BJ (cell line): ENCODE data around the gene RFX5. TPM values are rescaled to one million over a fixed set of nuclear protein-coding genes. Genes with fewer than 3 reads are reported as not detected.

ENCODE experiments used
- CTCF ChIA-PET: fragments of 350-600 bp; formaldehyde crosslinking; extraction: SDS; loops from one replicate; lab custom pipeline; 2021; ENCODE audit warnings: antibody characterized with exemption, inconsistent platforms; lab: Yijun Ruan, JAX
- POLR2A ChIA-PET: fragments of 300-600 bp; sonication (Branson Sonifier 250); formaldehyde crosslinking; extraction: SDS; loops from one replicate; lab custom pipeline; 2021; ENCODE audit warnings: antibody characterized with exemption; lab: Charles Lee
- DNase-seq: peaks from one replicate; pipeline ENCODE4 v3.0.0-alpha.2; 2011; ENCODE audit warnings: low read depth
- H3K27me3 ChIP-seq: 2 replicates; pipeline ENCODE4 v1.6.0; 2011; ENCODE audit warnings: low read length; ENCODE audit not compliant: control insufficient read depth, insufficient read depth
- H3K36me3 ChIP-seq: 2 replicates; pipeline ENCODE4 v1.5.1; 2011; ENCODE audit warnings: low read length; ENCODE audit not compliant: control insufficient read depth, insufficient read depth
- H3K4me3 ChIP-seq: 2 replicates; pipeline ENCODE4 v1.5.1; 2011; ENCODE audit warnings: low read depth, mild to moderate bottlenecking, control low read depth, low read length
- CTCF ChIP-seq: IDR thresholded peaks from 2 replicates; pipeline ENCODE4 v1.5.1; 2011; ENCODE audit warnings: low read depth, mild to moderate bottlenecking, control low read depth, inconsistent platforms, low read length, moderate library complexity; ENCODE audit not compliant: insufficient read depth
- polyA plus RNA-seq: library from polyadenylated mRNA; depleted of rRNA; stranded (reverse); fragments of >200 nt; gene quantifications from 2 replicates; pipeline ENCODE4 v1.2.3, GENCODE V29; 2011

RFX5 gene
- polyA plus RNA-seq, 1 experiment, result 29.9 TPM

- ChIA-PET CTCF (interaction anchor here (0.6 to 1.2 kb wide), 3 partner anchors 10 to 44 kb away, joined by 3 to 5 read pairs (median 4); no protein-coding TSS in a partner anchor), POLR2A (interaction anchor here (0.6 kb wide), 1 partner anchor 75 kb away, joined by 3 read pairs; no protein-coding TSS in a partner anchor)
- Histone ChIP-seq H3K27me3 (peaks cover 5% of the 10 kb centered on the region), H3K4me3 (no peak overlapping the region), H3K36me3 (no peaks in the 10 kb centered on the region)
- TF ChIP-seq CTCF, result no peak
- no peak for DNase-seq
Measured at GRCh38 chr1:151384584-151384983, 37.5 kb upstream of the RFX5 start.

GRCh38 chr1:151377150-151377884 is 30.3 kb upstream of the RFX5 start:
- POLR2A ChIA-PET, result no interaction called here
- no peak for DNase-seq
- no peak for TF ChIP-seq CTCF
- CTCF ChIA-PET, result no interaction called here
- Histone ChIP-seq H3K36me3 (no peaks in the 10 kb centered on the region), H3K4me3 (no peak overlapping the region), H3K27me3 (peaks cover 11% of the 10 kb centered on the region)

DNA sequence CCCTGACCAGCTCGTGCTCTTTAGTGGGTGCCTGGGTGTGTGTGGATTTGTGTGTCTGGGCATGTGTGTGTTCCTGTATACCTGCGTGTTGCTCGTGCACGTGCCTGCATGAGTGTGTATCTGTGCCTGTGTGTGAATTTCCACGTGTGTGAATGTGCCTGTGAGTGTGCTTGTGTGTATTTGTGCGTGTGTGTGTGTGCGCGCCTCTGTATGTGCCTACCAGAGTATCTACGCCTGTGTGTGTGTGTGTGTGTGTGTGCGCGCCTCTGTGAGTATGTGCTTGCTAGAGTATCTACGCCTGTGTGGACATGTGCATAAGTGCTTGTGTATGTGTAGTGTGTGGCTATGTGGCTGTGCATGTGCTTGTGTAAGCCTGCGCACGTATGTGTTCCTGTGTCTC is 26.1 kb upstream of the RFX5 start:
- CTCF ChIA-PET, result interaction anchor here (1.3 to 1.6 kb wide), 3 partner anchors 11 to 33 kb away, joined by 3 to 7 read pairs (median 5); no protein-coding TSS in a partner anchor
- POLR2A ChIA-PET, result no interaction called here
- Histone ChIP-seq H3K36me3 (peaks cover 3% of the 10 kb centered on the region; the same call in 1 of the 2 replicates), H3K27me3 (peaks cover 6% of the 10 kb centered on the region; the same call in 1 of the 2 replicates), H3K4me3 (no peak overlapping the region)
- DNase-seq, result no peak
- TF ChIP-seq CTCF, result no peak

DNA sequence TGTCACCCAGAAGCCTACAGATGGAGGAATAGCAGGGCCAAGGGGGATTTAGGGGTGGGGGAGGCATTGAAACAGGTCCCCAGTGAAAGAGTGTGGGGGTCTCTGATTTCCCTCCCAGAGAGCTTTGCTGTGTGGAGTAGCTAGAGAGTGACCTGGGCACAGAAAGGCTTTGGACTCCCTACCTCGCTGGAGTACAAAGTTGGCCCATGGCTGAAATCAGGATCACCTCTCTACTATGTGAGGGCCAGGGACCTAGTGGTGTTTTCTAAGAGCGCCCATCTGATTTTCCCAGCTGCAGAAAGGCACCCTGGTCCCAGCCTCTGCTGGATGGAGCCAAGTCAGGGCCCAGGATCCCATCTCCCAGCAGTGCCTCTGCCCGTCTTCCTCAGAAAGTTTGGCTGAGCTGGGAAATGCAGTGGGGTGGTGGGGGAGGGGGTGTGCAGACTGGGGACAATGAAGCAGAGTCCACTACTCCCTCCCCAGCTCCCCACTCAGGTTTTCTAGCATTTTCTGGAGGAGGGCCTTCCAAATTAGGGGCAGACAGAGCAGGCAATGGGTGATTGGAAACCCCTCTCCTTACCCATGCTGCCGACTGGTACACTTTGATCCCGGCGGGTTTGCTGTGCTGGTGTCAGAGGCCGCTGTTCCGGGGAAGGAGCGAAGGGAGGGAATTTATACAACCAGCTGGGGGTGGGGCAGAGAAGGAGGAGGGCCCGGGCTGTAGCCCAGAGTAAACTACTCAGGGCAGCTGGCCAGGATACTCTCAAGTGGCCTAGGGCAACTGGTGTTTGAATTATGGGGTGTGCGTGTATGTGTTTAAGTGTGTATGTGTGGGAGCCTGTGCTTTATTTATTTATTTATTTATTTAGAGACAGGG is 25.2 kb upstream of the RFX5 start, which contains the start of gene SELENBP1:
SELENBP1 (minus strand) TSS at position 648 of the 877 bp plus-strand sequence; CDS start at position 584, 64 bp downstream.
- no peak for DNase-seq
- ChIA-PET CTCF (interaction anchor here (1.2 to 1.6 kb wide), 3 partner anchors 20 to 71 kb away, joined by 3 to 7 read pairs (median 3); no protein-coding TSS in a partner anchor), POLR2A (interaction anchor here (0.6 kb wide), 2 partner anchors 16 to 27 kb away, joined by 3 to 6 read pairs; partner anchors contain the start of gene PSMB4)
- Histone ChIP-seq H3K36me3 (peaks cover 3% of the 10 kb centered on the region; the same call in 1 of the 2 replicates), H3K4me3 (peak within 1 kb of the TSS; percentile 39), H3K27me3 (peaks cover 4% of the 10 kb centered on the region; the same call in 1 of the 2 replicates)
- no peak for TF ChIP-seq CTCF
